GM19238 (cell line): Measurements from ENCODE around the gene TBX18.

Experiments used
- DNase-seq: peaks from one replicate; pipeline ENCODE4 v3.0.0; 2011; ENCODE audit warnings: low spot score; ENCODE audit not compliant: insufficient read length

The TBX18 gene

DNA sequence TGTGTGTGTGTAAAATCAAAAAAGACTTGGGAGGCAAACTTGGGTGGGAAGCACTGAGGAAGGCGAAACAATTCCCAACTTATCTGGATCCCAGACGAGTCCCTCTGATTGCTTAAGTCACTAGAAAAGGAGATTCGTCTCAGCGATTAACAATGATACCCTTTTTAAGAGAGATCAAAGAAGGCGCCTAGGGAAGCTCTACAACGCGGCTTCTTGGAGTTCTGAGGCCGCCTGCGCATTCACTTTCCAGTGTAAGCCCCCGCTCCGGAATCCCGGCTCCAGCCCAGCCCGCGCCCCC lies 8.7 kb upstream of the TBX18 start:
- no peak for DNase-seq

- DNase-seq = no peak
Observed at GRCh38 chr6:84772428-84773132, 8.2 kb upstream of the TBX18 start.

DNA sequence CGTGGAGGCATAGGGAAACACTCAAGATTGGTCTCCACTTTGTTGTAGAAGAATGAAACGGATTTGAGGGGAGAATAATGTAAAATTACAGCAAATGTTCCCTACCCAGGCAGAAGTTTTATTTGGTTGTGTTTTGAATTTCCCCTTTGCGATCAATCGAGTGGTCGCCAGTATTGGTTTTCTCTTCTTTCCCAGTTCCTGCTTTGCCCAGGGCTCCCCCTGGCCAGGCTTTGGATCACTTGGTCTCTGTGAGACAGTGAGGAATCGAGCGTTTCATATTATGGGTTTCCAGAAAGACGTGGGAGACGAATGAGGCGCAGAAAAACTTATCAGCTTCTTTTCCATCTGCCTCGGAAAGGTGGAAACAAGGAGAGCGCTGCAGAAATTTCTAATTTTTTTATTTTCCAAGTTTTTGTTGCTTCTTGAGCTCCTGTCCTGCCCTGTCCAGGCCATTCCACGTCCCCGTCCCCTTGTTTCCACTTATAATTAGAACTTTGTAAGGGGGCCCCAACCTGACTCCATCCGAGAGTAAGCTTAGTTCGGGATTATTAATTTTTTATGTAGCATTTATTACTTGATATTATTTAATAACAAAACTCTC lies 7.5 kb upstream of the TBX18 start:
- DNase-seq = no peak

DNA sequence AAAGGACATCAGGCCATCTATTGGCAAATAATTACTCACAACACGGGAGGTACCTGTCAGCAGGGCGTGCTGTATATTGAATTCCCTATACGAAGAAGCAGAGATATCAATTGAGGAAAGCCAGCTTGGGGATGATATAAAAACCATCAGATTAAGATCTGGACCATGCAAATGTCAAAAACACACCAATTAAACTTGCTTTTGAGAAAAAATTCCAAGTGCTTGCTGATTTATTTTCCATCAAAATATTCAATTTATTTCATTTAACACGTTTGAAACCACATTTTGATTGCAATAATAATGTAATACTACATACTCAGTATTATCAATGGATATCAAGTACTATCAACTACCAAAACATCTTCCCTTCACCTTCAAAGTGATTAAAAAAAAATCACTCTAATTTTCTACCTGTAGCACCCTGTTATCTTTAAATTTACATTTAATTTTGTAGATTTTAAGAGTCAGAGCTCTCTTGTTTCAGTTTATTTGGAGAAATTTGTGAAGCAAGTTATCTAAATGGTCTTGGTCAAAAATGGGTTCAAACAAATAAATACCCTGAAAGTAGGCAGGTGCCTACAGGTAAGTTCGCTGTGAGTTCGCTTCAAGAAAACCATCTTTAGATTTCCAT lies 6.8 kb upstream of the TBX18 start:
- DNase-seq = no peak

DNA sequence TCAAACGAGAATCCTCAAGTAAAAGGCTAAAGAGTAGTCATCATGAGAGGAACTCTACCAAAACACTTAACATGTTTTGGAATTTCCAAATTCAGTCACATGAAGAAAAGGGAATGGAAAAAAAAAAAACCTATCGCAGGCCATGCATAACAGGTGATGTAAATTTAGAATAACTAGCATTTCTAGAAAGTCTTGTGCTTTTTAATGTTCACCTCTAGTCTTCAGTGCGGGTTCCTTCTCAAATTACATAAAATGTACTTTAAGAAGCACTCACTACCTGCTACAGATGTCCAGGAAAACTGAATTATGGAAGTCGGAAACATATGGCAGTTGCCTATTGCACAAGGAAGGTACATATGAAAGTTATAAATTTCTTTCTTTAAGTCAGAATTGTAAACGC lies 6.1 kb upstream of the TBX18 start:
- DNase-seq = no peak

GRCh38 chr6:84769306-84769705 lies 4.9 kb upstream of the TBX18 start:
- DNase-seq = no peak

DNA sequence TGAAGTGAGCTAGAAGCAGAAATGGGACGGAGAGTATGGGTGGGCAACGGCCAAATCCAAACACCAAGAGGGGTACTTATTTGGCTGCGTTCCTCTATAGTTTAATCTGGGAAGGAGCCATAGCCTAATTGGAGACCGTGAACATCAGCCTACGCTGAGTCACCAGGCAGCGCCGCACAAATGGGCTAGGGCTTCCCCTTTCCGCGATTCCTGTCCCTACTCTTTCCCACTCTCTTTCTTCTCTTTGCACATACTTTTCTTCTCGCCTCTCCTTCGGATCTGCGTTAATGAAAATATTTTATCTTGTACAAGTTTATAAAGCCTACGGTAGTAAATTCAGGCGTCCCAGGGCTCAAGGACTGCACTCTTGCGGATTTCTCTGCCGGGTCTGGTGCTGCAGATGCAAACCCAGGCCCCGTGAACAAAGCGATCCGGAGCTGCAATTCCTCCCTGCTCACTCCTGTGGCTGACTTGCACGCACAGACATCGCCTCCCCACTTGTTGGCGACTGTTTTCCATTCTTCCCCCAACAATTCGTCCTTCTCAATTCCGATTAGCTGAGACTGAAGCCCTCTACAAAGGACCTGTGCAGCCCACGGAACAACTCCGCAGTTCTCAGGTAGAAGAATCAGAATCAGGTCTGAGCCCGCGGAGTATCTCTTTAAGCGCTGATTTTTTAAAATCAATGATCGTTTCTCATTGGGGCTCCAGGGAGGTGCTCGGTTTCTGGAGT lies 4.2 kb upstream of the TBX18 start:
- DNase-seq = no peak

GRCh38 chr6:84767526-84768201 lies 3.3 kb upstream of the TBX18 start:
- DNase-seq = no peak

GRCh38 chr6:84766799-84767525 lies 2.6 kb upstream of the TBX18 start:
- DNase-seq = no peak

- no peak for DNase-seq
Observed at GRCh38 chr6:84766118-84766798, 1.9 kb upstream of the TBX18 start.

- DNase-seq = no peak
Observed at GRCh38 chr6:84763886-84764331, 489 bp downstream of the TBX18 start.

DNA sequence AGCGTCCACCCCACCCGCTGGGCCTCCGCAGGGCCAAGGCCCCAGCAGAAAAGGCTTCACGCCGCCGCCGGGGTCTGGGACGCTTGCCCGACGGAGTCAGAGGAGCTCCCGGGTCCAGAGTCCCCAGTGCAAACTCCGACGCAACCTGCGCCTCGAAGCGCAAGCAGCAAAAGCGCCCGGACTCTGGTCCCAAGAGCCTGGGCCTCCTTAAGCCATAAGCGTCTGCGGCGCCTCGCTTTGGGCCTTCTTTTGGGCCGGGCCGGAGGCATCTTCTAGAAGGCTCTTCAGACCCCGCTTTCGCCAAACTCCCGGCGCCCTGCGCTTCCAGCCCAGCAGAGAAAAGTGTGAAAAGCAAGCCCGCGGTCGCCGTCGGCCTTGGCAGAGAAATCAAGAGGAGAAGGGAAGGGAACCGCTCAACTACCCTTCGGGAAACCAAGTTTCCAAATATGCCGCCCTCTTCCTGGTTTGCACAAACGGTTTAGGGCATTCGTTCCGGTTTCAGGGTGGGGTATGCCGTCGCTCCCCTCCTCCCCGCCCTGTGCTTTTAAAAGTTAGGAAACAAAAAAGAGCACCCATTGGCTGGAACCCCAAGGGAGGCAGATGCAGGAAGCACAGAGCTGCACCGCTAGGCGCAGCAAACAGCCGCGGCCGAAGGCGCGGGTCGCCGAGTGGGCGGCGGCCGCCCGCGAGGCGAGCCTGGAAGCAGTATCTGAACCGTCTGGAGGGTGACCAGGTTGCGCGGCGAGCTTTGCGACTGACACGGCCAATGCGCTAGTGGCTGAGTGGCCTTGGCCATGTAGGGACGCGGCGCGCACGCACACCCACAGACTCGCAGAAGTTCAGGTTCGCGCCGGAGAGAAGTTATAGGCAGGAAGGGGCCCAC lies 1.2 kb downstream of the TBX18 start:
- DNase-seq = no peak

DNA sequence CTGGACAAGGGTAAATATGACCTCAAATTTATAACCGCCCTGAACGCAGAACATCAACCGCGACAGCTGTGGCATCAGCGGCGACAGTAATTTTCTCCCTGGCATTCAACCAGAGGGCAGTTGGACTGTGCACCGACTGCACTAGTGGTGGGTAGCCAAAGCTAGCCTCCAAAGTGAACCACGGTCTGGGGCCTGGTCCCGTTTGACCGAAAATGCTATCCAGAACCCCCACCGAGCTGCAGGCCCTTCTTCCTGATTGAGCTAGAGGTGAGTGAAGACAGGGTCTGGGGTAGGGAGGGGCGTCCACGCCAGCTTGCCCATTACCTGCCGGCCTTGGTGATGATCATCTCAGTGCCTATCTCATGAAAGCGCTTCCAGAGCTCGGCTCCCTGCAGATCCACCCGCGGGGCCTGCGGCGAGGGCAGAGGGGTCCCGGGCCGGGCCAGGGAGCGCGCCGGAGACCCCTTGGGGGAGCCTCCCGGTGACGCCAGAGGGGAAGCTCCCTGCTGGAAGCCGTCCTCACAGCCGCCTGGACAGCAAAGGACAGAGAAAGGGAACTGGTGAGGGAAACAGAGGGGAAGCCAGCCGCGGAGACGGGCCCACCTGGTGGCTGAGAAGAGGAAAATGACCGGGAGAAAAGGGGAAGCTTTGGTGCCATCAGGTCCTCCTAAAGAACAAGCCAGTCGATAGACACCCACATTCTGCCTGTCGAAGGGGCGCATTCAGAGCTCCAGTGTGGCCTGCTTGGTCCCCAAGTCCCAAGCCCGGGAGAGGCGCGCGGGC lies 2.0 kb downstream of the TBX18 start:
- DNase-seq = no peak

DNA sequence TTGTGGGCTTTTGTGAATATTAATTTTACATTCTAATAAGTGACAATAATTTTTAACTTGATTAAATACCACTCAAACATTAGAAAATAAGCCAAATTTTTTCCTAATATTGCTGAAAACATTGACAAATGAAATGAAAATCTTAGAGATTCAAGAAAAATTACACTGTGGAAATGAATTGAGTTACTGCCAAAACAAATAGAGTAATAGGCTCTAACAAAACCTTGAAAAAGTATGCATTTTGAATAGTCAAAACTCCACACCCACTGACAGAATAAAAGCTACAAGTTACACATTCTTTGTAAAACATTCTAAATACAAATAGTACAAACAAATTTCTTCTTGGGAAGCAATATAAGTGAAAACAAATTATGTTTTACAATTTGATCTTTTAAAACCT lies 5.9 kb downstream of the TBX18 start:
- DNase-seq = no peak

- no peak for DNase-seq
Observed at GRCh38 chr6:84756877-84757276, 7.5 kb downstream of the TBX18 start.

DNA sequence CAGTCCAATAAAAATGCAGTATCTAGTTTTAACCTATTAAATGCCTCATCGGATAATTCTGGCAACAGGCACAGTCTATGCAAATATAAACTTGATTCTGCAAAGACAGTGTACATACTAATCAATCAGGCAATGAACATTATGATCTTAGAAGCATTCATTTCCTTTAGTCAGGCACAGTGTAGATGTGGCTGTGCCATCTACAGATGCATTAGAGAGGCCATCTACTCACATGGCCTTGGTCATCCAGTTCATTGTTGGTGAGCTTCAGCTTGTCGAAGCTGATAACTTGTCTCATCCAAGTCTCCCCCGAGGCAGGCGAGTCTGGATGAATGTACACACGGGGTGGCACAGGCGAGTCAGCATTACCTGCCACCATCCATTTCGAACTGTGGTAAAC lies 7.9 kb downstream of the TBX18 start:
- no peak for DNase-seq

DNA sequence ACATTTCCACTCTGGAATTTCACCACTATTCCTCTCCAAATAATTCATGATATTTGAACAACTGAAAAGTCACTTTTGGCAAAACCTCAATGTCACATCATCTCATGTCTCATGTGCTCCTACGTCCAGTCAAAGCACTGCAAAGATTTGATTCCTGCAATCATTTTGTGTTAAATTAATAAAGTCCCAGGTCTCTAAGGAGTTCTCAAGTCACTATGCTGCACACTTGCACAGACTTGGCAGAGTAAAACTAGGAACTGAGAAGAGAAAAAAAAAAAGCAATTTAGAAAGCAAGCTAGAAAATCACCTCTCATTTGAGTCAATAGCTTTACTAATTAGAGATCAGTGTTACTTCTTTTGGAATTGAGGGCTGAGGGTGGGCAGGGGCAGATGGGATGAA lies 11.2 kb downstream of the TBX18 start:
- no peak for DNase-seq

DNA sequence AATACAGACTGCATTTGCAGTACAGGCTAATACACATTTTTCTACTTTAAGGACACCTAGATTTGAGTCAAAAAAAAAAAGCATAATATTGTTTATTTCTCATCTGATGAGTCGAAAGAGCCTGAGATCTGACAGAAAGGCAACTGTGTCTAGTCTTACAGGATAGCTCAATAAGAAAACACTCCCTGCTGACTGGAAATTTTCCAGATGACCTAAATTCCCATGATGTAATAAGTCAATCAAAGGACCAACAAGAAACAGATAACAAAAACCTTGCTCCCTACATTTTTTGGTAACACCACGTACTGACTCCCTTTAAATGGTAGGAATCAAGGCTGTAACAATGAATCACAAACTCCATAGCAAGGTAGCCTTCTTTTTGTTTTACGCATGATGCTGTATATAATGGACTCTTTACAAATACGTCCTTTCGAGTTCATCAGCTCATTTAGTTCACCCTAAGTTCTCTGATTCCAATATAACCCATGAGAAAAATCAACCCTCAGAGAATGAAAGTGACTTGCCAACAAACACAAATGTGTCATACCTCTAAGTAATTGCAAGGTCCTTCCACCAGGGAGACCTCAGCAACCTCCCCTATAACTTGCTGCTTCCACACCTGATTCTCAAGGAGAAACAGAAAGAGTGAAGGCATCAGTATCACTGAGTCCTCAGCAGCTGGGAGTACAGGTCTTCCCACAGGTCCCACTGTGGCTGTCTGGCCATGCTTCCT lies 12.1 kb downstream of the TBX18 start:
- no peak for DNase-seq
